Stimulated activated CD8-positive, alpha-beta memory T cell treated with anti-CD3 and anti-CD28 coated beads, Interleukin-12 subunit alpha, Interleukin-12 subunit beta, amount 100 ng/mL, for 24 hours (primary cell): Measurements from ENCODE around the gene ELL2.
"Not testable (repeated sequence)": the region's sequence is repeated elsewhere in the genome, so short reads cannot be mapped to it uniquely, and the experiment has no call there.

Experiments
- DNase-seq: peaks from one replicate; pipeline ENCODE4 v3.0.0-alpha.2; 2020; ENCODE audit errors: extremely low read depth

Gene ELL2

GRCh38 chr5:95931079-95931833, 30.4 kb downstream of the ELL2 start:
- DNase-seq: no peak

DNA sequence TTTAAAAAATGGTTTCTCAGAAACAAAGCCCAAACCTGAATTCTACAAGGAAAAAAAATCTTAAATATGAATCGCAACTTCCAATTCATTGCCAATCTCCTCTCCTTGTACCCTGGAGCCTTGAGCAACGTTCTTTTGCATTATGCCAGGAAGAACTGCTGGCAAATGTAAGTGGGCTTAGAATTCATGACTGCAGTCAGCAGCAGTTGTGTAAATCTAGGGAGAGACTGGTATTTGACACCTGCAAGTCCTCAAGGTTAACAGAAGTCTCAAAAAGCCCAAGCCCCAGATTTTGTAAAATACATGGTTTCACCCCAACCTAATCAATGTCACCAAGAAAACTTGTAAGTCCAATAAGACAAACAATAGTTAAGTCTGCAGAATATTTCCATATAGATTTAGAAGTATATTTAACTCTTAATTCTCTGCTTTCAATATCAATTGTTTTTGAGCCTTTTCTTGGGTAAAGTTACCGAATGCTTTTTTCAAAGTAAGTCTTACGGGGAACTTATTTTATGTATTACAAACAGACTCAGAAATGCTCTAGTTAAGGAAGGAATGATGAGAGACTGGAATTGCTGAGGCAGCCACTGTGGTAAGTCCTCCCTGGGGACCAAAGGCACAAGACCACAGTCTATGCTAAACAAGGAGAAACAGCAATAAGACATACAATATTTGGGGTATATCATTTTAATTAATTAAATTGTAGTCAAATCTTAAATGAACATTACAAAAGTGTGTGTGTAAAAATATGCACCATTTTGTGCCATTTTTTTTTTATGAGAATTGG, 31.3 kb downstream of the ELL2 start:
- no peak for DNase-seq

DNA sequence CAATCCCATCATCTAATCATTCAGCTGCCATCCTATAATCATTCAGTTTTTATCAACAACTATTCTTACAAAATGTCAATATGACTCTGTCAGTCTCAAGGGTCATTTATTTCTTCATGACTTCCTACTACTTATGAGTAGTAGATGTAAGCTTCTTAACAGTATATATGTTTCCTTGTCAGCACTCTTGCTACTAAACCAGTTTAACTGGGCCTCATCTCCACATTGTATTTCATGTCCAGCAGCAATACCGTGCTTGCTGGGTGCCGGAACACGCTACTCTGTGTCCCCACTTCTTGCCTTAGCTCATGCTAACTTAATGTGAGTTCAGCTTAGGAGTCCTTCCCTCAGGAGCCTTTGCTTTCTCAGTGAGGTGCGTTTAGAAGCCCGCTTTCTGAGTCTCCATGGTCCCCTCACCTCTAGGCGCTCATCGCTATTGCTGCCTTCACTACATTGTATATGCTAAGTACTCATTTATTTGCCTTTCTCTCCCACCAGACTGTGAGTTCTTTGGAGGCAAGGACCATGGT, 32.9 kb downstream of the ELL2 start:
- DNase-seq: no peak

DNA sequence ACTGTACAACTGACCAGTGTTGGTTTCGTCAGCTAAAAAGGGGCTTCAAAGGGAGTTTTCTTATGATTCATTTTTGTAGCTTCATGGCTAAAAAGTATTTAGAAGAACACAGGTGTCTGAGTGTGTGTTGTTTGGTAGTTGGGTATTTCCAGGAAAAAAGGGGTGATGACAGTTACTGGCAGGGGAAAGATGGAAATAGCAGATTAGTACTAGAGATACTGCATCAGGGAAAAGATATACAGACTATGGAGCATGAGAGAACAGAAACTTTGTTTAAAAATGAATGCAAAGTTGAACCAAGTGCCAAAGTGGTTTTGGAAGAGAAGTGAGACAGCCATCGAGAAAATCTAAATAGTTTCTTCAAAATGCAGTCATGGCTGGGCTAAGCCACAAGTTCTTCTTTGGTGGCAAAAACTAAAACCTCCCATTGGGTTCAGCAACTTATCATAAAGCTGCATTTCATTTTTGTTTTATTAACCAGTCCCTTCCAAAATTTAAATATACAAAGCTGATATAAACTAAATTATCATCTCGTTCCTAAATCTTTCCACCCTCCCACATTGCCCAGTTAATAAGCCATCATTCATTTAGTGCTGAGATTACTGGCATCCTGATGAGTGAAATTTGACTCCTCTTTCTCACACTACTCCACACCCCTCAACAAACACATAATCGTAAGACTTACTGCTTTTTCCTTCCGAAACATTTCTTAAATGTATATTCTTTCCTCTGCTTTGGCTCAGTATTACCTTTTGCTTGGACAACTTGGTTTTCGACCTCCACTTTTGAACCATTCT, 33.5 kb downstream of the ELL2 start:
- DNase-seq: no peak

DNA sequence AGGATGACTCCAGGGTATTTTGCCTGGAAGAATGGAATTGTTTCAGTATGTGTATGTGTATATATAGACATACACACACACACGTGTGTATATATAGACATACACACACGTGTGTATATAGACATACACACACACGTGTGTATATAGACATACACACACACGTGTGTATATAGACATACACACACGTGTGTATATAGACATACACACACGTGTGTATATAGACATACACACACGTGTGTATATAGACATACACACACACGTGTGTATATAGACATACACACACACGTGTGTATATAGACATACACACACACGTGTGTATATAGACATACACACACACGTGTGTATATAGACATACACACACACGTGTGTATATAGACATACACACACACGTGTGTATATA, 34.4 kb downstream of the ELL2 start:
- not testable (repeated sequence) for DNase-seq

- no peak for DNase-seq
These were observed 35.7 kb downstream of the ELL2 start for GRCh38 chr5:95925939-95926338.

GRCh38 chr5:95925378-95925744, 36.3 kb downstream of the ELL2 start:
- DNase-seq: no peak

DNA sequence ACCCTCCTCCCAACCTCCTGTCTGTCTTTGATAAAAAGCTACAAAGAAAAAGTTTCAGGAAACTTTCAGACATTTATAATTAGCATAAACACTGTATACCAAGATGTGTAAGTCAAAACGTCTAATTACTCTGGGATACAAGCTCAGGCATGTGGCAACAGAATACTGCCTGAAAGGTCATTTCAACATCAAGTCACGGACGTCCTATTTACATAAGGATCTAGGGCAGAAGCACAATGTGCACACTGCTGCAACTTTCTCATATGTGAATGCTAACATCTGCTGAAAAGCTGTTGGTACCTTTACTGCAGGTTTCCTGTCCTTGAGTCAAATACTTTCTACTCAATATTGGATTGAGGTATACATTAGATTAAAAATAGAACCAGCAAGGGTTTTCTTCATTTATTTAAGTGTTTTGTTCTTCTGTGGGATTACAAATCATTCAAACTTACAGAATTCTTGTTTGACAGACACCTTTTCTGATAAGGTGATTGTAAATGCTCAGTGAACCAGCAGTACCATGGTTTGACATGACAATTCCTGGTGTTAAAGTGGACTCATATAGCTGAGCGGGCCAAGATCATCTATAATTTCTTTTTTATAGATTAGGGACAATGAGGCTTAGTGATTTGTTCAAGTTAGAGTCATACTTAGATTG, 36.8 kb downstream of the ELL2 start:
- DNase-seq: no peak

- DNase-seq: no peak
These were observed 37.6 kb downstream of the ELL2 start for GRCh38 chr5:95923918-95924544.

DNA sequence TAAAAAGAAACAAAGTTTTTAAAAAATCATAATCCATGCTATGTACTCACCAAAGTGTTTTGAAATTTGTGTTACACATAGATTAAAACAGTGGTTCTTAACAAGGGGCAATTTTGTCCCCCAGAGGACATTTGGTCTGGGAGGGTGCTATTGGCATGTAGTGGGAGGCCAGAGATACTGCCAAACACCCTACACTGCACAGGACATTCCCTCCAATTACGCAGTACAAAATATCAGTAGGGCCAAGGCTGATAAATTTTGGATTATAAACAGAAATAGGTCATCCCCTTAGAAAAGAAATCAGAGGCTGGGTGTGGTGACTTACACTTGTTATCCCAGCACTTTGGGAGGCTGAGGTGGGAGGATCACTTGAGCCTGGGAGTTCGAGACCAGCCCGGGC, 38.9 kb downstream of the ELL2 start:
- DNase-seq: no peak

- no peak for DNase-seq
These were observed 40.1 kb downstream of the ELL2 start for GRCh38 chr5:95921501-95921900.

DNA sequence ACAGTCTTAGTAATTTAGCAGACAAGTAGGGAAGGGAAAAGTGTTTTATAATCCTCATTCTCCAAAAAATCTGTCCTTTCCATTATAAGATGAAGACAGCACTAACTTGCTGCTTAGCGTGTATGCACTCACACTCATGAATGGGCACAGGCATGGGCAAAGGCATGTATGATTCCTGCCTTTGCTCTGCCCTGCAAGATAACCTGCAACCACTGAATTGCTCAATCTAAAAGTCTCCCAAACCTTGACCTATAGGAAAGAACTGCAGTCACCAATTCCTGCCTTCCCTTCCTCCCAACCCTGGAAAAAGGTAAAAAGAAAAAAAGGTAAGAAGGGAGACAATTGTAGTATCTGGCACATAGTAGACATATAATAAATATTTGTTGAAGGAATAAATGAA, 40.8 kb downstream of the ELL2 start:
- DNase-seq: no peak

DNA sequence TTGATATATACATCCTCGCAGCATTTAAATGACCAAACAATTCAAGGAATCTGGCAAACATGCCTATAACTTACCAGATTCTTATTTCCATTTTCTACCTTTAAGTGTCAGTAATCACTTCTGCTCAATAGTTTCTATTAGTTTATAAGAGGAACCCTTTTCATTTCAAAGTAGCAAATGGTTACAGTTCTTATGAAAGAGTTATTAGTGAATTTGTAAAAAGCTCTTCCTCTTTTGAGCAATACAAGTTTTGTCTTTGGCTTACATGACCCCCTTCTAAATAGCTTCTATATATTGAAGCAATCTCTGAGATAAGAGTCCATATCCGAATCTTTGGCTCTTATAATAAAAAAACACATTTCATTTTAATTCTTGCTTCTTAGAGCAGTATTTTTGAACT, 42.0 kb downstream of the ELL2 start:
- no peak for DNase-seq

DNA sequence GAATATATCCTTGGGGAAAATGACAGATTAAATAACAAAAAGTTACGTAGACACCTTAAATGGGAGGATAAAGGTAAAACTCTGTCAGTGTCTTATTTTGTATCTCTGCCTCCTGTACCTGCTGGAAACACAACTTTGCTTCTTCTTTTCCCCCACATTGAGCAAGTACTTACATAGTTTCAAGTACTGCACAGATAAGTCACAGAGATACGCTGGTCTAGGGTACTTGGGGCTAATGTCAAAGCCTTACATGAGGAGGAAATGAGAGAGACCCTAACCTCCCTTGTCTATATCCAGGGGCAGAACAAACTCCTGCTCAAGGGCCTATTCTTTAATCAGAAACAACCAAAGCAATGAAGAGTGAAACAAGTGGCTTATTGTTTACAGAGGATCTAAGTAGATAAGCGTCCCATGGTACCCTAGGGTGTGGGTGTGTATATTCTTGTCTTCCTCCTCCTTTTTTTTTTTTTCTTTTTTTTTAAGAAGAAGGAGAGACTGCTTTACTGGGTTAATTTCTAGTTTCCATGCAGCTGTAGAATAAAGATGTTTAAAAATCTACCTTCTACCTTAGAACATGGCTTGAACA, 43.1 kb downstream of the ELL2 start:
- DNase-seq: no peak

DNA sequence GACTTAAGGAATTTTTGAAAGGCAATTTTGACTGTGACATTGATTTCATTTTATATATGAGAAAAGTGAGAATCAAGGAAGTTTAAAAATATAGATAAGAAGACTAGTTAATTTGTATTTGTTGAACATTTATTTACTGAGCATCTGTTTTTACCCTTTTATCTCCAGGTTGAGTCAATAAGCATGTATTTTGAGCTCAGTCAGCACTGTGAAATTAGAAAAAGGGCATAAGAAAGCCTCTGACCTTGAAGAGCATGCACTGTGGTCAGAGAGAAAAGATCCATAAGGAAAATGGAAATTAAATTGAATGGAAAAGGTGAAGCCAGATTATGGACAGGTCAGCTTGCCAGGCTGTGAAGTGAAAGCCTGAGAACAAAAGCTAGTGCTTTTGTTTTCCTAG, 44.4 kb downstream of the ELL2 start:
- no peak for DNase-seq

DNA sequence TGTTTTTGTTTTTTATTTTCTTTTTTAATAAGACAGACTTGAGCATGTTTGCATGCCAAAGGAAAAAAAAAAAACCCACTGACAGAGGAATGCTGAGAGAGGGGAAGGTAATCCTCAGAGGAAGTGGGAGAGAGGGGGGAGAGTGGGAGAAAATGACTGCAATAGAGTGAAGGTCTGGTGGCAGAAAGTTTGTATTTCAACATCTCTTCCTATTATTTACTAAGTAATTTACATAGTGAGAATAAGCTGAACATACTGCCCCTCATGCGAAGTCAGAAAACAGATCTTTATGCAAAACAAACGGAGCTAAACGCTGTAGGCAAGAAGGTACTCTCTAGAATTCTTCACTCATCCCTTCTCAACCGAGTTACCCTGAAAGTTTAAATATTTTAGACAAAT, 45.0 kb downstream of the ELL2 start:
- no peak for DNase-seq

- DNase-seq: no peak
These were observed 45.5 kb downstream of the ELL2 start for GRCh38 chr5:95915999-95916686.

GRCh38 chr5:95913663-95914062, 48.0 kb downstream of the ELL2 start:
- DNase-seq: no peak

DNA sequence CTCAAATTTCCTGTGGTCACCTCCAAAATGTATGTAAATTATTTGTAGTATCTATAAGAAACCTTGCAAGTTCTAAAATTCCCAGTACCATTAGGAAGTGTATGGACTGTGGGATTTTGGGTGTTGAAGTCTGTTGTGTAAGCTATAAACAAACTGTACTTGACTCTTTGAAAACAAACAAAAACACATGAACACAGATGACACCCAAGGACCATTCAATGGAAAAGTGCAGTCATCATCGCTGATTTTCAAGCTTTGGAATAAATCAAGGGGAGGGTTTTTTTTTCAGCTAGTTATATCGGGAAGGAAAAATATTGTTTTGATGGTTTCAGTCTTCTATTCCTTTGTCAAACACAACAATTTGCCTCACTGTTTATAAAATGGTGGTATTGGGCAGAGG, 49.6 kb downstream of the ELL2 start:
- DNase-seq: no peak

DNA sequence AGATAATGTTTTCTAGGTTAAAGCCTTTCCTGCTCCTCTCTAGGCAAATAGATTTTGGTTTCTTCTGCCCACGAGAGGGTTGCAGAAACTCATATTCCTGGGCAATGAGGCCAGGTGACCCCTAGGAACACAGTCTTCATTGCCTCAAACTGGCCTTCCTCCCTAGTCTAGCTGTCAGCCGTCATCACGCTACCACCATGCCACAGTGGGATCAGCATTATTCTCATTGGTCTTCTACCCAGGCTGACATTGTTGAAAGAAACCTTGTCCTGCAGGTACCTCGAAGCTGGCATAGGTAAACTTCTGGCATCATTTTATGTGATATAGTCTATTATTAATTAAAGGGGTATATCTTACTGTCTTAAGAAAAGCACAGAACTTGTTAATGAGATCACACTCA, 51.1 kb downstream of the ELL2 start:
- DNase-seq: no peak
